HCT116 (cell line): ENCODE data around the gene NLRP6. TPM values are rescaled to one million over a fixed set of nuclear protein-coding genes. Genes with fewer than 3 reads are reported as not detected.

Experiments
- ATAC-seq: fragments of 200-7000 bp; cut with Tn5 transposase; 2 replicates; pipeline ENCODE4 v1.9.1; 2020; ENCODE audit warnings: mild to moderate bottlenecking, moderate library complexity
- BruUV-seq: library from RNA; stranded (reverse); fragments of 400-500 nt; replicated peaks from 2 replicates; lab custom pipeline; 2021; lab: Mats Ljungman, UMichigan
- CTCF ChIA-PET: fragments of 300-600 bp; sonication (Branson Sonifier 250); formaldehyde crosslinking; loops from one replicate; lab custom pipeline; 2021; ENCODE audit warnings: antibody characterized with exemption; lab: Charles Lee
- POLR2A ChIA-PET: fragments of 300-600, 350-600 bp; sonication (Branson Sonifier 250); formaldehyde crosslinking; loops from one replicate; lab custom pipeline; 2021; ENCODE audit warnings: antibody characterized with exemption; lab: Charles Lee
- RAD21 ChIA-PET, 2 experiments: fragments of 300-600 bp; sonication (Branson Sonifier 250); formaldehyde crosslinking; loops; one replicate each; lab custom pipeline; 2023; ENCODE audit warnings: low total read pairs in 2 of 2; ENCODE audit not compliant: uncharacterized antibody in 2 of 2, unreplicated experiment in 2 of 2, low non-redundant PET in 1 of 2; lab: Charles Lee
- DNase-seq: peaks from one replicate; pipeline ENCODE4 v3.0.0-alpha.2; 2010; ENCODE audit warnings: low read depth, low spot score
- H2AFZ ChIP-seq: fragments of 200-600 bp; shearing (Covaris generic), sonication (generic); 2 replicates; pipeline ENCODE4 v1.6.1; 2017; ENCODE audit warnings: low read depth, mixed run types, mixed read lengths, antibody characterized with exemption, low read length; ENCODE audit not compliant: poor library complexity, severe bottlenecking
- H3K27ac ChIP-seq: 2 replicates; pipeline ENCODE4 v1.5.1; 2012; ENCODE audit warnings: low read depth, low read length
- H3K27me3 ChIP-seq: fragments of 200-600 bp; sonication (generic); 2 replicates; pipeline ENCODE4 v1.6.1; 2016; ENCODE audit warnings: mixed run types, low read length, mixed read lengths; ENCODE audit not compliant: insufficient read depth
- H3K36me3 ChIP-seq, 2 experiments: fragments of 200-500 bp in 1 of 2; fragments of 200-600 bp in 1 of 2; sonication (Bioruptor generic) in 1 of 2; sonication (generic) in 1 of 2; 2 replicates each; pipeline versions ENCODE4 v1.5.1 to v1.6.1; 2014 to 2016; ENCODE audit warnings: low read length in 2 of 2, inconsistent platforms in 1 of 2, mixed read lengths in 1 of 2, mixed run types in 1 of 2; ENCODE audit not compliant: insufficient read depth in 2 of 2, control insufficient read depth in 1 of 2
- H3K4me1 ChIP-seq, 2 experiments: fragments of 200-600 bp in 1 of 2; sonication (generic) in 1 of 2; 2 replicates each; pipeline versions ENCODE4 v1.5.1 to v1.6.1; 2012 to 2017; ENCODE audit warnings: low read length in 2 of 2, inconsistent platforms in 1 of 2, mild to moderate bottlenecking in 1 of 2, mixed read lengths in 1 of 2, mixed run types in 1 of 2, moderate library complexity in 1 of 2; ENCODE audit not compliant: insufficient read depth in 2 of 2, control insufficient read depth in 1 of 2
- H3K4me2 ChIP-seq: fragments of 200-600 bp; sonication (generic); 2 replicates; pipeline ENCODE4 v1.6.1; 2017; ENCODE audit warnings: mixed run types, low read length, mixed read lengths
- H3K4me3 ChIP-seq, 2 experiments: fragments of 200-600 bp in 1 of 2; sonication (generic) in 1 of 2; replicated peaks in 1 of 2; 2 replicates each; pipeline ENCODE4 v1.5.1; 2011 to 2016; ENCODE audit warnings: low read length in 2 of 2, control low read depth in 1 of 2, low read depth in 1 of 2, mild to moderate bottlenecking in 1 of 2, mixed read lengths in 1 of 2, mixed run types in 1 of 2
- H3K79me2 ChIP-seq: fragments of 200-600 bp; sonication (generic); 2 replicates; pipeline ENCODE4 v1.6.1; 2017; ENCODE audit warnings: mild to moderate bottlenecking, mixed run types, low read length, moderate library complexity, mixed read lengths; ENCODE audit not compliant: insufficient read depth
- H3K9ac ChIP-seq: fragments of 200-600 bp; sonication (generic); 2 replicates; pipeline ENCODE4 v1.6.1; 2016; ENCODE audit warnings: low read length, mixed read lengths
- H3K9me2 ChIP-seq: fragments of 200-600 bp; sonication (generic), shearing (Covaris generic); 2 replicates; pipeline ENCODE4 v1.6.1; 2017; ENCODE audit warnings: mixed run types, mild to moderate bottlenecking, moderate library complexity; ENCODE audit not compliant: insufficient read depth
- H3K9me3 ChIP-seq, 2 experiments: fragments of 200-500 bp in 1 of 2; fragments of 200-600 bp in 1 of 2; sonication (Bioruptor generic) in 1 of 2; sonication (generic) in 1 of 2; 2 replicates each; pipeline ENCODE4 v1.6.1; 2014 to 2017; ENCODE audit warnings: low read length in 2 of 2, mixed read lengths in 2 of 2, inconsistent platforms in 1 of 2, low read depth in 1 of 2, mild to moderate bottlenecking in 1 of 2, mixed run types in 1 of 2, moderate library complexity in 1 of 2; ENCODE audit not compliant: control insufficient read depth in 1 of 2, insufficient read depth in 1 of 2
- H4K20me1 ChIP-seq: fragments of 200-600 bp; sonication (generic), shearing (Covaris generic); 2 replicates; pipeline ENCODE4 v1.6.1; 2017; ENCODE audit warnings: mixed run types, mild to moderate bottlenecking, moderate library complexity; ENCODE audit not compliant: insufficient read depth
- CBX3 ChIP-seq: IDR thresholded peaks from 2 replicates; pipeline ENCODE4 v1.6.1; 2012; ENCODE audit warnings: low read depth
- EGR1 ChIP-seq: IDR thresholded peaks from 2 replicates; pipeline ENCODE4 v1.6.1; 2012; ENCODE audit warnings: low read depth
- EZH2 ChIP-seq: fragments of 200-600 bp; sonication (generic); IDR thresholded peaks from 2 replicates; pipeline ENCODE4 v1.6.1; 2017; ENCODE audit warnings: antibody characterized with exemption, mixed run types
- FOSL1 ChIP-seq: IDR thresholded peaks from 2 replicates; pipeline ENCODE4 v1.6.1; 2012; ENCODE audit warnings: low read depth
- JUND ChIP-seq: IDR thresholded peaks from 2 replicates; pipeline ENCODE4 v1.6.1; 2012
- POLR2A ChIP-seq: IDR thresholded peaks from 2 replicates; pipeline ENCODE4 v1.7.0; 2011; ENCODE audit warnings: borderline replicate concordance; ENCODE audit not compliant: insufficient read depth, insufficient read length; ENCODE audit errors: extremely low read depth
- POLR2AphosphoS5 ChIP-seq: IDR thresholded peaks from 2 replicates; pipeline ENCODE4 v1.6.1; 2011; ENCODE audit warnings: mild to moderate bottlenecking, low read depth, low read length, moderate library complexity
- SIN3A ChIP-seq: IDR thresholded peaks from 2 replicates; pipeline ENCODE4 v1.6.1; 2012; ENCODE audit warnings: low read depth
- SRF ChIP-seq: IDR thresholded peaks from 2 replicates; pipeline ENCODE4 v1.6.1; 2012; ENCODE audit warnings: low read depth
- intact Hi-C: fragments of 100-400 bp; cut with micrococcal nuclease; formaldehyde crosslinking; loops from 2 replicates; pipeline ENCODE4 v1.10.0; 2022
- total RNA-seq: library from RNA; stranded (reverse); gene quantifications from one replicate; pipeline ENCODE4 v1.2.1, GENCODE V29; 2021; ENCODE audit not compliant: unreplicated experiment
- TF ChIP-seq, protein P1 (sequence below): IDR thresholded peaks from 2 replicates; pipeline ENCODE4 v1.6.1; 2011; ENCODE audit warnings: mild to moderate bottlenecking, low read length, moderate library complexity; ENCODE audit not compliant: insufficient replicate concordance; ENCODE audit errors: extremely low read depth
- TF ChIP-seq, protein P2 (sequence below), 3 experiments: fragments of 200-600 bp in 1 of 3; sonication (generic) in 1 of 3; IDR thresholded peaks in 2 of 3; conservative IDR thresholded peaks in 1 of 3; 2 replicates each; pipeline ENCODE4 v1.5.1; 2012 to 2017; ENCODE audit warnings: low read depth in 2 of 3, low read length in 2 of 3, antibody characterized with exemption in 1 of 3, borderline replicate concordance in 1 of 3, control low read depth in 1 of 3, mild to moderate bottlenecking in 1 of 3, mixed read lengths in 1 of 3, mixed run types in 1 of 3, moderate library complexity in 1 of 3; ENCODE audit not compliant: insufficient read depth in 1 of 3
- TF ChIP-seq, protein P3 (sequence below): IDR thresholded peaks from 2 replicates; pipeline ENCODE4 v1.6.1; 2012
- TF ChIP-seq, protein P4 (sequence below): IDR thresholded peaks from 2 replicates; pipeline ENCODE4 v1.6.1; 2012

Gene NLRP6
- total RNA-seq, 1 experiment from 2014 or later: not detected

DNA sequence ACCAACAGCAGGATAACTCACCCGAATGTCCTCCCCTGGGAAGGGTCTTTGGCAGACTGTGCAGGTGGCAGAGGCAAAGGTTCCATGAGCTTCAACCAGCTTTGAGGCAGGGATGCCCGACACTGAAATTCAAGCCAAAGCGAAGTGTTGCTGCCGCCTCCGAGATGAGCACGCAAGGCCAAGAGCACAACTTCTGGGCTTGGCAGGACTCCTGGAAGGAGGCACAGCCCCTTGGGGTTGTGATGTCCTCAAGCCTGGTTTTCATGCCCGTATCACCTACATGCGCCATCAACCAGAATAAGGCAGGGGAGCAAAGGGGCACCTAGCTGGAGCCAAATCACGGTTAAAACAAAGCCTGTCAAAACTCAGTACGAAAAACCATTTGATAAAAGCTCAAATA, 47.8 kb upstream of the NLRP6 start:
- no peak for TF ChIP-seq CBX3
- TF ChIP-seq POLR2AphosphoS5: no peak
- TF ChIP-seq JUND: no peak
- TF ChIP-seq, protein P1, sequence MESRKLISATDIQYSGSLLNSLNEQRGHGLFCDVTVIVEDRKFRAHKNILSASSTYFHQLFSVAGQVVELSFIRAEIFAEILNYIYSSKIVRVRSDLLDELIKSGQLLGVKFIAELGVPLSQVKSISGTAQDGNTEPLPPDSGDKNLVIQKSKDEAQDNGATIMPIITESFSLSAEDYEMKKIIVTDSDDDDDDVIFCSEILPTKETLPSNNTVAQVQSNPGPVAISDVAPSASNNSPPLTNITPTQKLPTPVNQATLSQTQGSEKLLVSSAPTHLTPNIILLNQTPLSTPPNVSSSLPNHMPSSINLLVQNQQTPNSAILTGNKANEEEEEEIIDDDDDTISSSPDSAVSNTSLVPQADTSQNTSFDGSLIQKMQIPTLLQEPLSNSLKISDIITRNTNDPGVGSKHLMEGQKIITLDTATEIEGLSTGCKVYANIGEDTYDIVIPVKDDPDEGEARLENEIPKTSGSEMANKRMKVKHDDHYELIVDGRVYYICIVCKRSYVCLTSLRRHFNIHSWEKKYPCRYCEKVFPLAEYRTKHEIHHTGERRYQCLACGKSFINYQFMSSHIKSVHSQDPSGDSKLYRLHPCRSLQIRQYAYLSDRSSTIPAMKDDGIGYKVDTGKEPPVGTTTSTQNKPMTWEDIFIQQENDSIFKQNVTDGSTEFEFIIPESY: no peak
- TF ChIP-seq, protein P2, sequence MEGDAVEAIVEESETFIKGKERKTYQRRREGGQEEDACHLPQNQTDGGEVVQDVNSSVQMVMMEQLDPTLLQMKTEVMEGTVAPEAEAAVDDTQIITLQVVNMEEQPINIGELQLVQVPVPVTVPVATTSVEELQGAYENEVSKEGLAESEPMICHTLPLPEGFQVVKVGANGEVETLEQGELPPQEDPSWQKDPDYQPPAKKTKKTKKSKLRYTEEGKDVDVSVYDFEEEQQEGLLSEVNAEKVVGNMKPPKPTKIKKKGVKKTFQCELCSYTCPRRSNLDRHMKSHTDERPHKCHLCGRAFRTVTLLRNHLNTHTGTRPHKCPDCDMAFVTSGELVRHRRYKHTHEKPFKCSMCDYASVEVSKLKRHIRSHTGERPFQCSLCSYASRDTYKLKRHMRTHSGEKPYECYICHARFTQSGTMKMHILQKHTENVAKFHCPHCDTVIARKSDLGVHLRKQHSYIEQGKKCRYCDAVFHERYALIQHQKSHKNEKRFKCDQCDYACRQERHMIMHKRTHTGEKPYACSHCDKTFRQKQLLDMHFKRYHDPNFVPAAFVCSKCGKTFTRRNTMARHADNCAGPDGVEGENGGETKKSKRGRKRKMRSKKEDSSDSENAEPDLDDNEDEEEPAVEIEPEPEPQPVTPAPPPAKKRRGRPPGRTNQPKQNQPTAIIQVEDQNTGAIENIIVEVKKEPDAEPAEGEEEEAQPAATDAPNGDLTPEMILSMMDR (IDR thresholded peaks at IDR 0.05 in 2 of 3, conservative IDR thresholded peaks at IDR 0.05 in 1 of 3; ENCODE audit: borderline replicate concordance in 1 of 3, insufficient read depth in 1 of 3, low read depth in 2 of 3, low read length in 2 of 3): no peak
- TF ChIP-seq, protein P3, sequence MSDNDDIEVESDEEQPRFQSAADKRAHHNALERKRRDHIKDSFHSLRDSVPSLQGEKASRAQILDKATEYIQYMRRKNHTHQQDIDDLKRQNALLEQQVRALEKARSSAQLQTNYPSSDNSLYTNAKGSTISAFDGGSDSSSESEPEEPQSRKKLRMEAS: no peak
- TF ChIP-seq POLR2A: no peak
- no peak for TF ChIP-seq EZH2
- TF ChIP-seq, protein P4, sequence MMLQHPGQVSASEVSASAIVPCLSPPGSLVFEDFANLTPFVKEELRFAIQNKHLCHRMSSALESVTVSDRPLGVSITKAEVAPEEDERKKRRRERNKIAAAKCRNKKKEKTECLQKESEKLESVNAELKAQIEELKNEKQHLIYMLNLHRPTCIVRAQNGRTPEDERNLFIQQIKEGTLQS: no peak
- no peak for TF ChIP-seq EGR1
- TF ChIP-seq SRF: no peak
- TF ChIP-seq FOSL1: no peak
- no peak for TF ChIP-seq SIN3A
- CTCF ChIA-PET: no interaction called here
- no peak overlapping the region for H3K9ac ChIP-seq
- RAD21 ChIA-PET: no interaction called here
- H3K27ac ChIP-seq: no peak overlapping the region
- intact Hi-C loops: no loop called here
- ATAC-seq (no peak), DNase-seq (no peak)
- H3K4me3 ChIP-seq: no peak overlapping the region
- H4K20me1 ChIP-seq: no peaks in the 10 kb centered on the region
- POLR2A ChIA-PET: interaction anchor here (1.0 kb wide), 1 partner anchor 18 kb away, joined by 3 read pairs; no protein-coding TSS in a partner anchor
- no peak overlapping the region for H2AFZ ChIP-seq
- H3K9me3 ChIP-seq: no peaks in the 10 kb centered on the region
- H3K27me3 ChIP-seq: no peaks in the 10 kb centered on the region
- H3K4me1 ChIP-seq: peaks cover 0 to 4% of the 10 kb centered on the region in 2 experiments; a peak in 1 of 4 replicates
- H3K9me2 ChIP-seq: no peaks in the 10 kb centered on the region
- no peaks in the 10 kb centered on the region for H3K36me3 ChIP-seq
- no peak overlapping the region for H3K4me2 ChIP-seq
- peaks cover 2% of the 10 kb centered on the region; the same call in 1 of the 2 replicates for H3K79me2 ChIP-seq
- BruUV-seq: no TSS peak
